IMR-90 (cell line): ENCODE data around the gene ANXA4. TPM values are rescaled to one million over a fixed set of nuclear protein-coding genes. Genes with fewer than 3 reads are reported as not detected.

Experiments
- ATAC-seq: fragments of 200-7000 bp; cut with Tn5 transposase; 2 replicates; pipeline ENCODE4 v1.9.1; 2020; ENCODE audit warnings: low read depth, mild to moderate bottlenecking, moderate library complexity
- BruUV-seq: library from RNA; stranded (reverse); fragments of 400-500 nt; replicated peaks from 2 replicates; lab custom pipeline; 2021; lab: Mats Ljungman, UMichigan
- CTCF ChIA-PET: fragments of 300-600 bp; formaldehyde crosslinking; extraction: SDS; loops from one replicate; lab custom pipeline; 2021; ENCODE audit warnings: antibody characterized with exemption; lab: Yijun Ruan, JAX
- POLR2A ChIA-PET: fragments of 300-600 bp; sonication (Branson Sonifier 250); formaldehyde crosslinking; loops from one replicate; lab custom pipeline; 2022; ENCODE audit warnings: antibody characterized with exemption; ENCODE audit not compliant: unreplicated experiment; lab: Charles Lee
- DNase-seq: peaks from one replicate; pipeline ENCODE4 v3.0.0; 2013
- H2AFZ ChIP-seq: replicated peaks from 2 replicates; pipeline ENCODE3; 2013; ENCODE audit warnings: low read length, mild to moderate bottlenecking; ENCODE audit not compliant: poor library complexity
- H2AK5ac ChIP-seq: 2 replicates; pipeline ENCODE4 v1.6.1; 2013; ENCODE audit warnings: low read depth, low read length, inconsistent platforms
- H2AK9ac ChIP-seq: replicated peaks from 2 replicates; pipeline ENCODE3; 2013; ENCODE audit warnings: mild to moderate bottlenecking, low read depth, low read length, moderate library complexity; ENCODE audit not compliant: poor library complexity
- H2BK120ac ChIP-seq: 2 replicates; pipeline ENCODE4 v1.6.1; 2013; ENCODE audit warnings: low read depth, low read length, inconsistent platforms
- H2BK15ac ChIP-seq: 3 replicates; pipeline ENCODE4 v1.6.1; 2013; ENCODE audit warnings: low read depth, low read length, inconsistent platforms
- H2BK20ac ChIP-seq: 2 replicates; pipeline ENCODE4 v1.6.1; 2013; ENCODE audit warnings: low read depth, mild to moderate bottlenecking, inconsistent platforms, low read length, moderate library complexity
- H2BK5ac ChIP-seq: 2 replicates; pipeline ENCODE4 v1.6.1; 2013; ENCODE audit warnings: mild to moderate bottlenecking, low read depth, low read length, inconsistent platforms; ENCODE audit not compliant: poor library complexity, severe bottlenecking
- H3K14ac ChIP-seq: replicated peaks from 2 replicates; pipeline ENCODE4 v1.6.1; 2013; ENCODE audit warnings: low read depth, low read length, inconsistent platforms
- H3K18ac ChIP-seq: 2 replicates; pipeline ENCODE4 v1.6.1; 2013; ENCODE audit warnings: low read depth, low read length, control low read depth
- H3K23ac ChIP-seq: 2 replicates; pipeline ENCODE4 v1.6.1; 2013; ENCODE audit warnings: low read depth, low read length, inconsistent platforms
- H3K27ac ChIP-seq: 2 replicates; pipeline ENCODE4 v1.5.1; 2013; ENCODE audit warnings: mild to moderate bottlenecking, control low read depth, low read length; ENCODE audit not compliant: insufficient read depth
- H3K27me3 ChIP-seq: 2 replicates; pipeline ENCODE4 v1.6.1; 2013; ENCODE audit warnings: low read length; ENCODE audit not compliant: control insufficient read depth, insufficient read depth
- H3K36me3 ChIP-seq: 2 replicates; pipeline ENCODE4 v1.6.1; 2013; ENCODE audit warnings: low read length, mixed read lengths; ENCODE audit not compliant: control insufficient read depth, insufficient read depth
- H3K4ac ChIP-seq: 2 replicates; pipeline ENCODE4 v1.6.1; 2013; ENCODE audit warnings: low read depth, low read length, inconsistent platforms
- H3K4me1 ChIP-seq: 2 replicates; pipeline ENCODE4 v1.6.1; 2013; ENCODE audit warnings: low read length, mixed read lengths; ENCODE audit not compliant: control insufficient read depth, insufficient read depth
- H3K4me2 ChIP-seq: 2 replicates; pipeline ENCODE4 v1.6.1; 2013; ENCODE audit warnings: low read depth, mild to moderate bottlenecking, control low read depth, low read length, moderate library complexity
- H3K4me3 ChIP-seq: 2 replicates; pipeline ENCODE4 v1.5.1; 2013; ENCODE audit warnings: low read depth, mild to moderate bottlenecking, control low read depth, low read length, moderate library complexity; ENCODE audit not compliant: insufficient read depth
- H3K56ac ChIP-seq: 2 replicates; pipeline ENCODE4 v1.6.1; 2013; ENCODE audit warnings: low read length, inconsistent platforms; ENCODE audit not compliant: insufficient read depth; ENCODE audit errors: extremely low read depth
- H3K79me1 ChIP-seq, 2 experiments: 2 replicates each; pipeline ENCODE4 v1.6.1; 2013; ENCODE audit warnings: low read length in 2 of 2, inconsistent platforms in 1 of 2, low read depth in 1 of 2
- H3K9ac ChIP-seq: 2 replicates; pipeline ENCODE4 v1.6.1; 2013; ENCODE audit warnings: low read depth, low read length, control low read depth
- H3K9me1 ChIP-seq: 2 replicates; pipeline ENCODE4 v1.6.1; 2013; ENCODE audit warnings: low read length, inconsistent platforms; ENCODE audit not compliant: insufficient read depth
- H3K9me3 ChIP-seq: 2 replicates; pipeline ENCODE4 v1.6.1; 2013; ENCODE audit warnings: low read length; ENCODE audit not compliant: control insufficient read depth, insufficient read depth
- H4K20me1 ChIP-seq: 2 replicates; pipeline ENCODE4 v1.6.1; 2013; ENCODE audit warnings: low read length, inconsistent platforms; ENCODE audit not compliant: insufficient read depth
- H4K5ac ChIP-seq: 2 replicates; pipeline ENCODE4 v1.6.1; 2013; ENCODE audit warnings: mild to moderate bottlenecking, low read depth, low read length, control low read depth
- H4K8ac ChIP-seq, 2 experiments: 2 replicates each; pipeline ENCODE4 v1.6.1; 2013; ENCODE audit warnings: low read depth in 2 of 2, low read length in 2 of 2, control low read depth in 1 of 2, inconsistent platforms in 1 of 2
- H4K91ac ChIP-seq: 2 replicates; pipeline ENCODE4 v1.6.1; 2013; ENCODE audit warnings: low read depth, low read length, inconsistent platforms; ENCODE audit not compliant: insufficient read depth
- CEBPB ChIP-seq: IDR thresholded peaks from 2 replicates; pipeline ENCODE4 v1.6.1; 2012; ENCODE audit warnings: low read depth, low read length, improper control_type of control experiment
- FOS ChIP-seq: fragments of 150-350 bp; IDR thresholded peaks from 2 replicates; pipeline ENCODE4 v1.6.1; 2016; ENCODE audit warnings: low read depth, low read length
- RAD21 ChIP-seq: IDR thresholded peaks from 2 replicates; pipeline ENCODE4 v1.6.1; 2012; ENCODE audit warnings: low read length, improper control_type of control experiment
- WGBS, 2 experiments: methylation state at CpG; one replicate each; pipeline versions ENCODE4 v1.1.5 to v1.1.7; 2013; ENCODE audit warnings: missing lambda C conversion rate in 2 of 2; ENCODE audit not compliant: insufficient read length in 1 of 2; ENCODE audit errors: extremely low coverage in 2 of 2; 5-methylcytosine and 5-hydroxymethylcytosine counted together
- dilution Hi-C: fragments of 300-500 bp; cut with HindIII; formaldehyde crosslinking; loops from one replicate; pipeline ENCODE4 v1.14.3; 2018; ENCODE audit warnings: low sequenced_read_pairs; ENCODE audit not compliant: unreplicated experiment
- in situ Hi-C: fragments of 300-500 bp; cut with MboI; formaldehyde crosslinking; loops from 3 replicates; pipeline ENCODE4 v1.14.3; 2019; ENCODE audit warnings: low sequenced_read_pairs, inconsistent platforms, mixed read lengths
- intact Hi-C: fragments of 100-400 bp; cut with micrococcal nuclease; formaldehyde crosslinking; loops from 2 replicates; pipeline ENCODE4 v1.10.0; 2022
- polyA plus RNA-seq, 3 experiments: library from polyadenylated mRNA; depleted of rRNA; stranded (reverse); fragments of >200 nt; gene quantifications; 2 replicates each; pipeline ENCODE4 v1.2.3, GENCODE V29; 2012; ENCODE audit warnings: low replicate concordance in 1 of 3
- total RNA-seq: library from RNA; depleted of rRNA; stranded (reverse); fragments of >200 nt; gene quantifications from 2 replicates; pipeline ENCODE4 v1.2.3, GENCODE V29; 2012

The ANXA4 gene
- total and polyA plus RNA-seq, 2 of the 4 experiments (the other 2 are of a cell fraction), result 22.2 to 72.0 TPM

GRCh38 chr2:69755862-69756467 is 14.0 kb downstream of the ANXA4 start:
- Histone ChIP-seq H3K27ac (no peak overlapping the region; the same call in 1 of the 2 replicates), H3K36me3 (peaks cover 3% of the 10 kb centered on the region; the same call in 1 of the 2 replicates), H3K18ac (no peak overlapping the region), H3K79me1 (peaks cover 21 to 55% of the 10 kb centered on the region in 2 experiments), H3K23ac (no peak overlapping the region), H2AFZ (no peak overlapping the region), H3K4me3 (no peak overlapping the region), H3K14ac (peak overlapping the region; percentile 18; the same call in 1 of the 2 replicates), H2BK20ac (peak overlapping the region; percentile 1; the same call in 1 of the 2 replicates), H3K4ac (peak overlapping the region; percentile 76), H4K20me1 (peaks cover 3% of the 10 kb centered on the region; the same call in 1 of the 2 replicates), H2BK120ac (no peak overlapping the region; the same call in 1 of the 2 replicates), H2BK15ac (no peak overlapping the region), H2AK9ac (no peak overlapping the region), H3K9me1 (peaks cover 8% of the 10 kb centered on the region), H3K4me2 (peak overlapping the region; percentile 4; the same call in 1 of the 2 replicates), H4K91ac (no peak overlapping the region), H2BK5ac (no peak overlapping the region), H3K4me1 (peaks cover 4% of the 10 kb centered on the region), H2AK5ac (no peak overlapping the region), H3K9ac (no peak overlapping the region), H3K27me3 (no peaks in the 10 kb centered on the region), H3K9me3 (no peaks in the 10 kb centered on the region), H3K56ac (peak overlapping the region; percentile 24; the same call in 1 of the 2 replicates), H4K8ac (no peak overlapping the region), H4K5ac (no peak overlapping the region)
- dilution Hi-C loops (no loop called here), in situ Hi-C loops (no loop called here), intact Hi-C loops (no loop called here)
- POLR2A ChIA-PET, result interaction anchor here (0.7 to 0.9 kb wide), 2 partner anchors 10 to 20 kb away, joined by 3 read pairs; no protein-coding TSS in a partner anchor
- BruUV-seq, result no TSS peak
- TF ChIP-seq RAD21 (no peak), FOS (0 out of 2 replicates have a peak, but pooled peaks have one; percentile 9), CEBPB (no peak)
- ATAC-seq (peak; percentile 70), DNase-seq (peak; percentile 60)
- WGBS, 2 experiments, result no CpG with 5 or more reads among the region's 2 CpGs
- CTCF ChIA-PET, result interaction anchor here (0.7 to 1.3 kb wide), 3 partner anchors 14 to 33 kb away, joined by 3 read pairs; partner anchors contain the start of gene ANXA4
